DND-41 (cell line): Measurements from ENCODE around the gene FRS2.

Experiments
- CTCF ChIP-seq: IDR thresholded peaks from 2 replicates; pipeline ENCODE4 v1.5.1; 2012; ENCODE audit warnings: borderline replicate concordance, low read length, moderate library complexity, mild to moderate bottlenecking; ENCODE audit not compliant: poor library complexity, severe bottlenecking; ENCODE audit errors: extremely low read depth
- EZH2 ChIP-seq: IDR thresholded peaks from 3 replicates; pipeline ENCODE4 v1.6.1; 2012; ENCODE audit warnings: borderline replicate concordance, low read depth, mild to moderate bottlenecking, moderate library complexity, low read length, inconsistent platforms; ENCODE audit not compliant: severe bottlenecking

GRCh38 chr12:69492739-69493138, 22.6 kb downstream of the FRS2 start:
- TF ChIP-seq CTCF: no peak
- TF ChIP-seq EZH2: no peak
